A673 (cell line): ENCODE results near the gene RASA3. TPM values are rescaled to one million over a fixed set of nuclear protein-coding genes. Genes with fewer than 3 reads are reported as not detected.

Source experiments
- BruUV-seq: library from RNA; stranded (reverse); fragments of 400-500 nt; replicated peaks from 2 replicates; lab custom pipeline; 2021; lab: Mats Ljungman, UMichigan
- CTCF ChIA-PET: fragments of 300-600 bp; sonication (Branson Sonifier 250); formaldehyde crosslinking; loops from one replicate; lab custom pipeline; 2022; ENCODE audit warnings: antibody characterized with exemption; lab: Charles Lee
- POLR2A ChIA-PET: fragments of 300-600 bp; sonication (Branson Sonifier 250); formaldehyde crosslinking; loops from one replicate; lab custom pipeline; 2022; ENCODE audit warnings: antibody characterized with exemption; ENCODE audit not compliant: low non-redundant PET; lab: Charles Lee
- DNase-seq: peaks from one replicate; pipeline ENCODE4 v3.0.0-alpha.2; 2015; ENCODE audit warnings: low spot score
- H3K27ac ChIP-seq: fragments of 200-600 bp; sonication (generic); 2 replicates; pipeline ENCODE4 v1.5.1; 2016; ENCODE audit warnings: mixed run types, low read depth, mild to moderate bottlenecking, mixed read lengths, antibody characterized with exemption, low read length; ENCODE audit not compliant: poor library complexity, severe bottlenecking
- H3K27me3 ChIP-seq: fragments of 200-600 bp; sonication (generic); replicated peaks from 2 replicates; pipeline ENCODE4 v1.6.1; 2017; ENCODE audit warnings: mixed run types, low read depth, mild to moderate bottlenecking, mixed read lengths, antibody characterized with exemption, low read length; ENCODE audit not compliant: insufficient read depth, poor library complexity
- H3K36me3 ChIP-seq: fragments of 200-600 bp; sonication (generic); 2 replicates; pipeline ENCODE4 v1.6.1; 2016; ENCODE audit warnings: mixed run types, mild to moderate bottlenecking, mixed read lengths, antibody characterized with exemption, low read length; ENCODE audit not compliant: insufficient read depth, poor library complexity, severe bottlenecking
- H3K4me1 ChIP-seq: fragments of 200-600 bp; sonication (generic); 2 replicates; pipeline ENCODE4 v1.6.1; 2017; ENCODE audit warnings: mixed run types, mild to moderate bottlenecking, mixed read lengths, antibody characterized with exemption, low read length; ENCODE audit not compliant: insufficient read depth, poor library complexity, severe bottlenecking
- H3K4me3 ChIP-seq: fragments of 200-600 bp; sonication (generic); 2 replicates; pipeline ENCODE4 v1.5.1; 2016; ENCODE audit warnings: low read depth, mixed run types, mild to moderate bottlenecking, mixed read lengths, low read length; ENCODE audit not compliant: poor library complexity, severe bottlenecking
- H3K9me3 ChIP-seq: fragments of 200-600 bp; sonication (generic); 2 replicates; pipeline ENCODE4 v1.6.1; 2016; ENCODE audit warnings: mixed run types, low read depth, mild to moderate bottlenecking, mixed read lengths, antibody characterized with exemption, low read length; ENCODE audit not compliant: poor library complexity, severe bottlenecking
- CTCF ChIP-seq: fragments of 300-800, 200-600 bp; sonication (generic); conservative IDR thresholded peaks from 2 replicates; pipeline ENCODE4 v1.5.1; 2017; ENCODE audit warnings: low read depth, mild to moderate bottlenecking, antibody characterized with exemption, low read length, moderate library complexity, mixed read lengths
- EZH2 ChIP-seq: fragments of 200-600 bp; sonication (generic); IDR thresholded peaks from 2 replicates; pipeline ENCODE4 v1.6.1; 2017; ENCODE audit warnings: borderline replicate concordance, low read depth, mild to moderate bottlenecking, mixed read lengths, antibody characterized with exemption, low read length; ENCODE audit not compliant: poor library complexity, severe bottlenecking
- intact Hi-C: fragments of 100-400 bp; cut with micrococcal nuclease; formaldehyde crosslinking; loops from one replicate; pipeline ENCODE4 v1.10.0; 2022; ENCODE audit not compliant: unreplicated experiment
- total RNA-seq: library from RNA; stranded (reverse); gene quantifications from 2 replicates; pipeline ENCODE4 v1.2.3, GENCODE V29; 2021

RASA3 gene
- total RNA-seq, 1 experiment from 2014 or later: 22.1 TPM

GRCh38 chr13:113981611-113982295, 150.7 kb downstream of the RASA3 start:
- ChIA-PET CTCF (no interaction called here), POLR2A (no interaction called here)
- BruUV-seq: no TSS peak
- no peak for DNase-seq
- no peak for TF ChIP-seq CTCF
- no peak for TF ChIP-seq EZH2
- Histone ChIP-seq H3K4me3 (no peak overlapping the region), H3K4me1 (no peaks in the 10 kb centered on the region), H3K27ac (no peak overlapping the region), H3K27me3 (no peaks in the 10 kb centered on the region), H3K9me3 (no peaks in the 10 kb centered on the region), H3K36me3 (no peaks in the 10 kb centered on the region)
- intact Hi-C loops: no loop called here

- intact Hi-C loops: no loop called here
- no peaks in the 10 kb centered on the region for H3K4me1 ChIP-seq
- peak; percentile 43 for DNase-seq
- no peak overlapping the region for H3K27ac ChIP-seq
- no peaks in the 10 kb centered on the region for H3K27me3 ChIP-seq
- no peak overlapping the region for H3K4me3 ChIP-seq
- no peak for TF ChIP-seq CTCF
- no peak for TF ChIP-seq EZH2
- H3K9me3 ChIP-seq: no peaks in the 10 kb centered on the region
- POLR2A ChIA-PET: no interaction called here
- BruUV-seq: no TSS peak
- CTCF ChIA-PET: no interaction called here
- H3K36me3 ChIP-seq: no peaks in the 10 kb centered on the region
These were observed 151.2 kb downstream of the RASA3 start for GRCh38 chr13:113981194-113981605.

GRCh38 chr13:113980489-113981064, 151.8 kb downstream of the RASA3 start:
- intact Hi-C loops: no loop called here
- no peaks in the 10 kb centered on the region for H3K9me3 ChIP-seq
- H3K4me1 ChIP-seq: no peaks in the 10 kb centered on the region
- no peak for TF ChIP-seq EZH2
- TF ChIP-seq CTCF: no peak
- ChIA-PET POLR2A (no interaction called here), CTCF (no interaction called here)
- H3K27ac ChIP-seq: no peak overlapping the region
- no peaks in the 10 kb centered on the region for H3K27me3 ChIP-seq
- DNase-seq: no peak
- BruUV-seq: no TSS peak
- peaks cover 3% of the 10 kb centered on the region for H3K36me3 ChIP-seq
- no peak overlapping the region for H3K4me3 ChIP-seq
